NCI-H1436 (cell line): Measurements from ENCODE around the gene KCNQ1OT1.
"Not testable (repeated sequence)": the region's sequence is repeated elsewhere in the genome, so short reads cannot be mapped to it uniquely, and the experiment has no call there.

Experiments used
- DNase-seq: peaks from one replicate; lab custom pipeline; 2025; lab: John Stamatoyannopoulos, UW

The KCNQ1OT1 gene

GRCh38 chr11:2652333-2653197 lies 47.2 kb downstream of the KCNQ1OT1 start:
- no peak for DNase-seq

GRCh38 chr11:2651826-2652271 lies 47.9 kb downstream of the KCNQ1OT1 start:
- DNase-seq: no peak

- no peak for DNase-seq
These were observed 48.7 kb downstream of the KCNQ1OT1 start for GRCh38 chr11:2651054-2651617.

- DNase-seq: no peak
These were observed 49.4 kb downstream of the KCNQ1OT1 start for GRCh38 chr11:2650343-2650867.

- no peak for DNase-seq
These were observed 49.9 kb downstream of the KCNQ1OT1 start for GRCh38 chr11:2649848-2650247.

GRCh38 chr11:2649400-2649799 lies 50.4 kb downstream of the KCNQ1OT1 start:
- DNase-seq: no peak

- no peak for DNase-seq
These were observed 51.8 kb downstream of the KCNQ1OT1 start for GRCh38 chr11:2647953-2648352.

- DNase-seq: no peak
These were observed 52.6 kb downstream of the KCNQ1OT1 start for GRCh38 chr11:2647167-2647566.

GRCh38 chr11:2645779-2646118 lies 54.0 kb downstream of the KCNQ1OT1 start:
- DNase-seq: no peak

- no peak for DNase-seq
These were observed 54.7 kb downstream of the KCNQ1OT1 start for GRCh38 chr11:2644844-2645778.

- no peak for DNase-seq
These were observed 56.0 kb downstream of the KCNQ1OT1 start for GRCh38 chr11:2643746-2644145.

- no peak for DNase-seq
These were observed 58.2 kb downstream of the KCNQ1OT1 start for GRCh38 chr11:2641623-2642022.

- DNase-seq: not testable (repeated sequence)
These were observed 60.0 kb downstream of the KCNQ1OT1 start for GRCh38 chr11:2639763-2640162.

GRCh38 chr11:2631161-2631560 lies 68.6 kb downstream of the KCNQ1OT1 start:
- DNase-seq: no peak

GRCh38 chr11:2630679-2631078 lies 69.1 kb downstream of the KCNQ1OT1 start:
- DNase-seq: no peak

- DNase-seq: no peak
These were observed 74.6 kb downstream of the KCNQ1OT1 start for GRCh38 chr11:2625183-2625582.

GRCh38 chr11:2621894-2622293 lies 77.9 kb downstream of the KCNQ1OT1 start:
- no peak for DNase-seq

- DNase-seq: no peak
These were observed 86.8 kb downstream of the KCNQ1OT1 start for GRCh38 chr11:2612884-2613571.

- DNase-seq: no peak
These were observed 90.4 kb downstream of the KCNQ1OT1 start for GRCh38 chr11:2609345-2609744.

- DNase-seq: no peak
These were observed 100.1 kb downstream of the KCNQ1OT1 start for GRCh38 chr11:2599561-2600189.

- DNase-seq: no peak
These were observed 104.6 kb downstream of the KCNQ1OT1 start for GRCh38 chr11:2595204-2595603.
